Upper lobe of right lung (tissue), 1 donor: ENCODE data around the gene ZNF366. TPM values are rescaled to one million over a fixed set of nuclear protein-coding genes. Genes with fewer than 3 reads are reported as not detected.

Experiments
- ATAC-seq: fragments of 200-7000 bp; cut with Tn5 transposase; one replicate; pipeline ENCODE4 v1.9.1; 2020; ENCODE audit warnings: mild to moderate bottlenecking, moderate library complexity
- DNase-seq: peaks from one replicate; pipeline ENCODE4 v3.0.0-alpha.2; 2020
- H3K27ac ChIP-seq: fragments of 200-600 bp; one replicate; pipeline ENCODE4 v1.8.0; 2022
- H3K27me3 ChIP-seq: fragments of 200-600 bp; one replicate; pipeline ENCODE4 v1.8.0; 2022; ENCODE audit warnings: mild to moderate bottlenecking
- H3K36me3 ChIP-seq: fragments of 200-600 bp; one replicate; pipeline ENCODE4 v1.8.0; 2022
- H3K4me1 ChIP-seq: fragments of 200-600 bp; one replicate; pipeline ENCODE4 v1.8.0; 2022
- H3K4me3 ChIP-seq: fragments of 200-600 bp; one replicate; pipeline ENCODE4 v1.8.0; 2022; ENCODE audit warnings: mild to moderate bottlenecking
- H3K9me3 ChIP-seq: fragments of 200-600 bp; one replicate; pipeline ENCODE4 v1.8.0; 2022
- intact Hi-C: fragments of 100-400 bp; cut with DNase I; formaldehyde crosslinking; loops from one replicate; pipeline ENCODE4 v1.11.0; 2022
- total RNA-seq: library from RNA; stranded (reverse); fragmentation: NEBNext Ultra II Directional; extraction: Animal tissue kit (Norgen Biotek cat#: 25700); gene quantifications from one replicate; pipeline ENCODE4 v1.2.1, GENCODE V29; 2021
- TF ChIP-seq, protein P1 (sequence below): fragments of 200-600 bp; IDR thresholded peaks from one replicate; pipeline ENCODE4 v1.8.0; 2022; ENCODE audit warnings: antibody characterized with exemption
- donor health status: DM: no; HTN: yes; CAD: no; lungs with severe emphysema.

Gene ZNF366
- total RNA-seq, 1 donor from 2014 or later = 12.2 TPM

DNA sequence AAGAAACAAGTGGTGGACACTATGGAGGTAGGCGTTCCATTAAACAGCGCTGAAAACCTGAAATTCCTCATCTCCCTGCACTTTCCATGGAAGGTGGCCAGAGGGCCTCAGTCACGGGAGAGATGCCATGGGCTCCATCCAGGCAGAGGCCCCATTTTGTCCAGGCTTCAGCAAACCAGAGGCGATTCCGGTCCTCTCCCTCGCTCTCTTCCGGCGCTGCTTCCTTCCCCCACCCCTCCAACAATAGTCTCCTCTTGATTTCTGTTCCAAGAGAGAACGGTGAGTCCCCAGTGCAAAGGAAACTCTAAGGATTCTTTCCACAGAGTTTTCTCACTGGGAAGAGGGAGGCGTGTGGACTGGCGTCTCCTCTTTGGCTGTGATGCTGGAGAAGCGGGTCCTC lies 7.5 kb downstream of the ZNF366 start:
- Histone ChIP-seq H3K36me3 (no peaks in the 10 kb centered on the region), H3K9me3 (no peaks in the 10 kb centered on the region), H3K27ac (peak overlapping the region; percentile 31), H3K4me3 (no peak overlapping the region), H3K4me1 (peaks cover 14% of the 10 kb centered on the region), H3K27me3 (no peaks in the 10 kb centered on the region)
- ATAC-seq = peak; percentile 48
- TF ChIP-seq, protein P1, sequence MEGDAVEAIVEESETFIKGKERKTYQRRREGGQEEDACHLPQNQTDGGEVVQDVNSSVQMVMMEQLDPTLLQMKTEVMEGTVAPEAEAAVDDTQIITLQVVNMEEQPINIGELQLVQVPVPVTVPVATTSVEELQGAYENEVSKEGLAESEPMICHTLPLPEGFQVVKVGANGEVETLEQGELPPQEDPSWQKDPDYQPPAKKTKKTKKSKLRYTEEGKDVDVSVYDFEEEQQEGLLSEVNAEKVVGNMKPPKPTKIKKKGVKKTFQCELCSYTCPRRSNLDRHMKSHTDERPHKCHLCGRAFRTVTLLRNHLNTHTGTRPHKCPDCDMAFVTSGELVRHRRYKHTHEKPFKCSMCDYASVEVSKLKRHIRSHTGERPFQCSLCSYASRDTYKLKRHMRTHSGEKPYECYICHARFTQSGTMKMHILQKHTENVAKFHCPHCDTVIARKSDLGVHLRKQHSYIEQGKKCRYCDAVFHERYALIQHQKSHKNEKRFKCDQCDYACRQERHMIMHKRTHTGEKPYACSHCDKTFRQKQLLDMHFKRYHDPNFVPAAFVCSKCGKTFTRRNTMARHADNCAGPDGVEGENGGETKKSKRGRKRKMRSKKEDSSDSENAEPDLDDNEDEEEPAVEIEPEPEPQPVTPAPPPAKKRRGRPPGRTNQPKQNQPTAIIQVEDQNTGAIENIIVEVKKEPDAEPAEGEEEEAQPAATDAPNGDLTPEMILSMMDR = no peak
- no peak for DNase-seq
- intact Hi-C loops = no loop called here

DNA sequence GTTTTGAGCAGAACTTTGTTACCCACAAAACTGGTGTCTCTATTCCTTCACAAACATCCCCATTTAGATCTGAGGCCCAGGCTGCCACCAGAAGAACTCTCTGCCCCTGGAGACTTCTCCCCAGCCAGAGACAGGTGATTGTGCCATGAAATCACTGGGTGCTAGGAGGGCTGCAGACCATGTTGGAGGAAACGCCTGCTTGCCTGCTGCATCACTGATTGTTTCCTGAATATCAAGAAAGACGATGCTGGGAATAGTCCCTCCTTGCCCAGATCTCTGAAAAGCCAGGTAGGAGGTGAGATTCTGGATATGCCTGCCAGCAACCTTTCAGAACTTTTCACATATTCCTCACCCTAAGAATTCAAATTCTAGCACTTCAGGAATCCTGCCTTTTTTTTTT lies 8.1 kb downstream of the ZNF366 start:
- Histone ChIP-seq H3K27me3 (no peaks in the 10 kb centered on the region), H3K4me1 (peaks cover 14% of the 10 kb centered on the region), H3K4me3 (no peak overlapping the region), H3K36me3 (no peaks in the 10 kb centered on the region), H3K27ac (no peak overlapping the region), H3K9me3 (no peaks in the 10 kb centered on the region)
- ATAC-seq = no peak
- DNase-seq = no peak
- TF ChIP-seq, protein P1 = no peak
- intact Hi-C loops = no loop called here

- TF ChIP-seq, protein P1 = no peak
- ATAC-seq (no peak), DNase-seq (no peak)
- Histone ChIP-seq H3K9me3 (no peaks in the 10 kb centered on the region), H3K36me3 (no peaks in the 10 kb centered on the region), H3K4me1 (peaks cover 14% of the 10 kb centered on the region), H3K27me3 (no peaks in the 10 kb centered on the region), H3K27ac (no peak overlapping the region), H3K4me3 (no peak overlapping the region)
- intact Hi-C loops = no loop called here
Observed at GRCh38 chr5:72498284-72498683, 8.9 kb downstream of the ZNF366 start.

DNA sequence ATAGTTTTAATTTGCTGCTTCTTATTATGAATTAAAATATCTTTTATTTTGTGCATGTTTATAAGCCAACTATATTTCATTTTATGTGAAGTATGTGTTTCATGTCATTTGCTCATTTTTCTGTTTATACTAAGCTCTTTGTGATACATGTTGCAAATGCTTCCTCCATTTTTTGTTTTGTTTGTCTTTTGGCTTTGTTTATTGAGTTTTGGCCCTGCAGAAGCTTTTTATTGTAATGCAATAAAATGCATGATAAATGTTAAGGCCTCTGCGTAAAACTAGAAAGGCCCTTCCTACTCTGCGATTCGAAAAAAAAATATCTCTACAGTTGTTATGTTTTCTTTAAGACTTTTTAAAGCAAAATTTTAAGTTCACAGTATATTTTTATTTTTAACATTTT lies 9.4 kb downstream of the ZNF366 start:
- Histone ChIP-seq H3K36me3 (no peaks in the 10 kb centered on the region), H3K4me1 (peaks cover 14% of the 10 kb centered on the region), H3K4me3 (no peak overlapping the region), H3K27ac (no peak overlapping the region), H3K9me3 (no peaks in the 10 kb centered on the region), H3K27me3 (no peaks in the 10 kb centered on the region)
- ATAC-seq (no peak), DNase-seq (no peak)
- intact Hi-C loops = no loop called here
- TF ChIP-seq, protein P1 = no peak

DNA sequence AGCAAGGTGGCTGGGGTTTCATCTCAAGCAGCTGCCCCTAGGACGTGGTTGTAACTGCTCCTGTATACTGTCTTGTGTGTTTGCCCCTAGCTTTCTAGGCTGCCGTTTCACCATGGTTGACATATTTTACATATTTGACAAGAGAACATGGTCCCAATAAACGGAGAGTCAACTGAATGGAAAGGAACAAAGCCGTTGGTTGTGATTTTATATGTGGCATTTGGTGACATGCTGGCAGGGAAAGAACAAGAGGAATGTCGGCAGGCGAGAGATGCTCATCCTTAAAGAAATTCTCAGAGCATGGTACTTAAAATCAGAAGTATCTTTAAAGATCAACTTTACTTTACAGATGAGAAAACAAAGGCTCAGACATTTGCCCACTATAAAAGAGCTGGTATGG lies 11.8 kb downstream of the ZNF366 start:
- ATAC-seq (no peak), DNase-seq (no peak)
- H3K4me1 ChIP-seq = peaks cover 8% of the 10 kb centered on the region
- intact Hi-C loops = no loop called here
- TF ChIP-seq, protein P1 = no peak
- no peak overlapping the region for H3K4me3 ChIP-seq
- no peaks in the 10 kb centered on the region for H3K36me3 ChIP-seq
- H3K27ac ChIP-seq = no peak overlapping the region
- no peaks in the 10 kb centered on the region for H3K9me3 ChIP-seq
- no peaks in the 10 kb centered on the region for H3K27me3 ChIP-seq

- TF ChIP-seq, protein P1 = no peak
- Histone ChIP-seq H3K4me3 (no peak overlapping the region), H3K27me3 (no peaks in the 10 kb centered on the region), H3K36me3 (no peaks in the 10 kb centered on the region), H3K4me1 (peaks cover 7% of the 10 kb centered on the region), H3K27ac (no peak overlapping the region), H3K9me3 (no peaks in the 10 kb centered on the region)
- intact Hi-C loops = no loop called here
- DNase-seq (no peak), ATAC-seq (no peak)
Observed at GRCh38 chr5:72494623-72495124, 12.5 kb downstream of the ZNF366 start.
